WTC11 (cell line): ENCODE results near the gene HMX1. TPM values are rescaled to one million over a fixed set of nuclear protein-coding genes. Genes with fewer than 3 reads are reported as not detected.

Experiments
- ATAC-seq: fragments of 200-7000 bp; cut with Tn5 transposase; 2 replicates; pipeline ENCODE4 v1.10.0; 2021; ENCODE audit warnings: mild to moderate bottlenecking, moderate library complexity
- CTCF ChIA-PET: fragments of 300-600 bp; sonication (Branson Sonifier 250); formaldehyde crosslinking; loops from one replicate; lab custom pipeline; 2021; ENCODE audit warnings: antibody characterized with exemption; lab: Charles Lee
- POLR2A ChIA-PET: fragments of 350-600 bp; sonication (Branson Sonifier 250); formaldehyde crosslinking; loops from one replicate; lab custom pipeline; 2021; ENCODE audit warnings: antibody characterized with exemption; lab: Charles Lee
- DNase-seq: peaks from one replicate; pipeline ENCODE4 v3.0.0; 2021; ENCODE audit warnings: low spot score
- H3K27ac Mint-ChIP-seq: 2 replicates; pipeline ENCODE4 v1.8.0; 2021; ENCODE audit warnings: mixed read lengths
- H3K27me3 Mint-ChIP-seq: 2 replicates; pipeline ENCODE4 v1.8.0; 2021; ENCODE audit warnings: low read depth, mild to moderate bottlenecking, moderate library complexity, mixed read lengths
- H3K36me3 Mint-ChIP-seq: 2 replicates; pipeline ENCODE4 v1.8.0; 2021; ENCODE audit warnings: mixed read lengths
- H3K4me1 Mint-ChIP-seq: 2 replicates; pipeline ENCODE4 v1.8.0; 2022; ENCODE audit warnings: mixed read lengths
- H3K4me3 Mint-ChIP-seq: 2 replicates; pipeline ENCODE4 v1.8.0; 2021; ENCODE audit warnings: mild to moderate bottlenecking, moderate library complexity, mixed read lengths
- H3K9me3 Mint-ChIP-seq: 2 replicates; pipeline ENCODE4 v1.8.0; 2021; ENCODE audit warnings: mixed read lengths
- CREM ChIP-seq: sonication (generic); formaldehyde crosslinking; IDR thresholded peaks from 2 replicates; pipeline ENCODE4 v1.8.1; 2022; ENCODE audit warnings: mild to moderate bottlenecking, missing genetic modification reagents, moderate library complexity
- ELF4 ChIP-seq: sonication (generic); formaldehyde crosslinking; IDR thresholded peaks from 2 replicates; pipeline ENCODE4 v1.8.1; 2022; ENCODE audit warnings: low read depth, mild to moderate bottlenecking, moderate library complexity, missing genetic modification reagents
- FOXK1 ChIP-seq: sonication (generic); formaldehyde crosslinking; IDR thresholded peaks from 2 replicates; pipeline ENCODE4 v1.8.0; 2022; ENCODE audit warnings: mild to moderate bottlenecking, moderate library complexity, missing genetic modification reagents
- FOXP1 ChIP-seq: sonication (generic); formaldehyde crosslinking; IDR thresholded peaks from 2 replicates; pipeline ENCODE4 v1.8.0; 2022; ENCODE audit warnings: missing genetic modification reagents, mild to moderate bottlenecking, moderate library complexity, borderline replicate concordance
- GRHL2 ChIP-seq: fragments of 250-450 bp; sonication (Bioruptor Pico); IDR thresholded peaks from 2 replicates; pipeline ENCODE4 v1.8.0; 2022; ENCODE audit warnings: mild to moderate bottlenecking, moderate library complexity; ENCODE audit not compliant: insufficient replicate concordance, severe bottlenecking
- IRF2 ChIP-seq: sonication (generic); formaldehyde crosslinking; IDR thresholded peaks from 2 replicates; pipeline ENCODE4 v1.8.0; 2022; ENCODE audit warnings: low read depth, missing genetic modification reagents, borderline replicate concordance
- NR1H2 ChIP-seq: sonication (generic); formaldehyde crosslinking; IDR thresholded peaks from 2 replicates; pipeline ENCODE4 v1.9.0; 2021; ENCODE audit warnings: mild to moderate bottlenecking, moderate library complexity, missing genetic modification reagents
- RELA ChIP-seq: sonication (generic); formaldehyde crosslinking; IDR thresholded peaks from 2 replicates; pipeline ENCODE4 v1.8.1; 2022; ENCODE audit warnings: missing genetic modification reagents, mild to moderate bottlenecking, borderline replicate concordance
- TCF7 ChIP-seq: sonication (generic); formaldehyde crosslinking; IDR thresholded peaks from 2 replicates; pipeline ENCODE4 v1.8.0; 2022; ENCODE audit warnings: mild to moderate bottlenecking, low read depth, missing genetic modification reagents, moderate library complexity
- ZNF138 ChIP-seq: sonication (generic); formaldehyde crosslinking; conservative IDR thresholded peaks from 2 replicates; pipeline ENCODE4 v1.8.1; 2022; ENCODE audit warnings: mild to moderate bottlenecking, moderate library complexity, missing genetic modification reagents
- ZNF423 ChIP-seq: fragments of 250-450 bp; sonication (Bioruptor Pico); IDR thresholded peaks from 2 replicates; pipeline ENCODE4 v2.1.2; 2022; ENCODE audit warnings: mild to moderate bottlenecking, moderate library complexity
- total RNA-seq: library from RNA; stranded (reverse); gene quantifications from 3 replicates; pipeline ENCODE4 v1.2.3, GENCODE V29; 2021
- TF ChIP-seq, protein P1 (sequence below): sonication (generic); formaldehyde crosslinking; IDR thresholded peaks from 2 replicates; pipeline ENCODE4 v1.8.0; 2022; ENCODE audit warnings: missing genetic modification reagents
- TF ChIP-seq, protein P2 (sequence below): sonication (generic); formaldehyde crosslinking; IDR thresholded peaks from 2 replicates; pipeline ENCODE4 v1.8.1; 2022; ENCODE audit warnings: mild to moderate bottlenecking, missing genetic modification reagents, moderate library complexity, borderline replicate concordance
- TF ChIP-seq, protein P3 (sequence below): fragments of 200-600 bp; IDR thresholded peaks from 2 replicates; pipeline ENCODE4 v1.8.0; 2022; ENCODE audit warnings: antibody characterized with exemption
- TF ChIP-seq, protein P4 (sequence below): sonication (generic); formaldehyde crosslinking; conservative IDR thresholded peaks from 2 replicates; pipeline ENCODE4 v1.8.1; 2022; ENCODE audit warnings: mild to moderate bottlenecking, missing genetic modification reagents
- TF ChIP-seq, protein P5 (sequence below): sonication (generic); formaldehyde crosslinking; IDR thresholded peaks from 2 replicates; pipeline ENCODE4 v1.8.1; 2023; ENCODE audit warnings: mild to moderate bottlenecking, missing genetic modification reagents, moderate library complexity
- TF ChIP-seq, protein P6 (sequence below): sonication (generic); formaldehyde crosslinking; IDR thresholded peaks from 2 replicates; pipeline ENCODE4 v1.8.0; 2022; ENCODE audit warnings: mild to moderate bottlenecking, missing genetic modification reagents
- TF ChIP-seq, protein P7 (sequence below): fragments of 250-450 bp; sonication (Bioruptor Pico); conservative IDR thresholded peaks from 2 replicates; pipeline ENCODE4 v1.9.0; 2021; ENCODE audit warnings: mild to moderate bottlenecking

The HMX1 gene
- total RNA-seq, 1 experiment from 2014 or later, result 10.0 TPM

DNA sequence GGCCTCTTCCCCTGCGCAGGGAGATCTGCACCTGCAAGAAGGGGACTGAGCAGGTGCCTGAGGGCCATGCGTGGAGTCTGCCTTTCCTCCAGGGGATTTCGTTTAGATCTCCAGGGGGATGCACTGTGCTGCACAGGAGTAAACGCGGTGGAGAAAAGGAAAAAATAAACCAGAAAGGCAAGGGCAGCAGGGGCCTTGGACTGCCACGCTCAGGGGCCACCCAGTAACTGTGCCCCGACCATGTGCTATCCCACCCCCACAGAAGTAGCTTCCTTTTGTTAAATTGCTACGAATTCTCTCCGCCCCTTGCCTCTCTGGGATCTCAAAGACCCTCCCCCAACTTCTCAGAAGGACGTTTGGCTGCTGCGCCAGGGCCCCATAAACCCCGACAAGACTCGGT lies 17.2 kb upstream of the HMX1 start:
- peaks cover 100% of the 10 kb centered on the region for H3K27me3 Mint-ChIP-seq
- ChIA-PET POLR2A (interaction anchor here (0.7 kb wide), 1 partner anchor 9 kb away, joined by 3 read pairs; no protein-coding TSS in a partner anchor), CTCF (interaction anchor here (0.5 to 2.9 kb wide), 4 partner anchors 10 to 281 kb away, joined by 4 to 10 read pairs (median 5); no protein-coding TSS in a partner anchor)

More for the DNA sequence above, 17.2 kb upstream of the HMX1 start:
- Mint-ChIP-seq H3K4me1 (peaks cover 16% of the 10 kb centered on the region), H3K9me3 (peaks cover 7% of the 10 kb centered on the region; the same call in 1 of the 2 replicates), H3K36me3 (no peaks in the 10 kb centered on the region), H3K4me3 (no peak overlapping the region), H3K27ac (no peak overlapping the region)
- TF ChIP-seq, protein P1, sequence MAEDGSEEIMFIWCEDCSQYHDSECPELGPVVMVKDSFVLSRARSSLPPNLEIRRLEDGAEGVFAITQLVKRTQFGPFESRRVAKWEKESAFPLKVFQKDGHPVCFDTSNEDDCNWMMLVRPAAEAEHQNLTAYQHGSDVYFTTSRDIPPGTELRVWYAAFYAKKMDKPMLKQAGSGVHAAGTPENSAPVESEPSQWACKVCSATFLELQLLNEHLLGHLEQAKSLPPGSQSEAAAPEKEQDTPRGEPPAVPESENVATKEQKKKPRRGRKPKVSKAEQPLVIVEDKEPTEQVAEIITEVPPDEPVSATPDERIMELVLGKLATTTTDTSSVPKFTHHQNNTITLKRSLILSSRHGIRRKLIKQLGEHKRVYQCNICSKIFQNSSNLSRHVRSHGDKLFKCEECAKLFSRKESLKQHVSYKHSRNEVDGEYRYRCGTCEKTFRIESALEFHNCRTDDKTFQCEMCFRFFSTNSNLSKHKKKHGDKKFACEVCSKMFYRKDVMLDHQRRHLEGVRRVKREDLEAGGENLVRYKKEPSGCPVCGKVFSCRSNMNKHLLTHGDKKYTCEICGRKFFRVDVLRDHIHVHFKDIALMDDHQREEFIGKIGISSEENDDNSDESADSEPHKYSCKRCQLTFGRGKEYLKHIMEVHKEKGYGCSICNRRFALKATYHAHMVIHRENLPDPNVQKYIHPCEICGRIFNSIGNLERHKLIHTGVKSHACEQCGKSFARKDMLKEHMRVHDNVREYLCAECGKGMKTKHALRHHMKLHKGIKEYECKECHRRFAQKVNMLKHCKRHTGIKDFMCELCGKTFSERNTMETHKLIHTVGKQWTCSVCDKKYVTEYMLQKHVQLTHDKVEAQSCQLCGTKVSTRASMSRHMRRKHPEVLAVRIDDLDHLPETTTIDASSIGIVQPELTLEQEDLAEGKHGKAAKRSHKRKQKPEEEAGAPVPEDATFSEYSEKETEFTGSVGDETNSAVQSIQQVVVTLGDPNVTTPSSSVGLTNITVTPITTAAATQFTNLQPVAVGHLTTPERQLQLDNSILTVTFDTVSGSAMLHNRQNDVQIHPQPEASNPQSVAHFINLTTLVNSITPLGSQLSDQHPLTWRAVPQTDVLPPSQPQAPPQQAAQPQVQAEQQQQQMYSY (CRISPR knock-in tag), result no peak
- TF ChIP-seq FOXK1 (no peak), NR1H2 (CRISPR knock-in tag) (no peak), IRF2 (CRISPR knock-in tag) (no peak), FOXP1 (CRISPR knock-in tag) (no peak), ZNF423 (CRISPR knock-in tag) (no peak), ELF4 (CRISPR knock-in tag) (no peak), GRHL2 (CRISPR knock-in tag) (no peak), TCF7 (no peak), ZNF138 (CRISPR knock-in tag) (no peak), RELA (CRISPR knock-in tag) (no peak), CREM (CRISPR knock-in tag) (no peak)
- TF ChIP-seq, protein P2, sequence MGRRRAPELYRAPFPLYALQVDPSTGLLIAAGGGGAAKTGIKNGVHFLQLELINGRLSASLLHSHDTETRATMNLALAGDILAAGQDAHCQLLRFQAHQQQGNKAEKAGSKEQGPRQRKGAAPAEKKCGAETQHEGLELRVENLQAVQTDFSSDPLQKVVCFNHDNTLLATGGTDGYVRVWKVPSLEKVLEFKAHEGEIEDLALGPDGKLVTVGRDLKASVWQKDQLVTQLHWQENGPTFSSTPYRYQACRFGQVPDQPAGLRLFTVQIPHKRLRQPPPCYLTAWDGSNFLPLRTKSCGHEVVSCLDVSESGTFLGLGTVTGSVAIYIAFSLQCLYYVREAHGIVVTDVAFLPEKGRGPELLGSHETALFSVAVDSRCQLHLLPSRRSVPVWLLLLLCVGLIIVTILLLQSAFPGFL, result no peak
- TF ChIP-seq, protein P3, sequence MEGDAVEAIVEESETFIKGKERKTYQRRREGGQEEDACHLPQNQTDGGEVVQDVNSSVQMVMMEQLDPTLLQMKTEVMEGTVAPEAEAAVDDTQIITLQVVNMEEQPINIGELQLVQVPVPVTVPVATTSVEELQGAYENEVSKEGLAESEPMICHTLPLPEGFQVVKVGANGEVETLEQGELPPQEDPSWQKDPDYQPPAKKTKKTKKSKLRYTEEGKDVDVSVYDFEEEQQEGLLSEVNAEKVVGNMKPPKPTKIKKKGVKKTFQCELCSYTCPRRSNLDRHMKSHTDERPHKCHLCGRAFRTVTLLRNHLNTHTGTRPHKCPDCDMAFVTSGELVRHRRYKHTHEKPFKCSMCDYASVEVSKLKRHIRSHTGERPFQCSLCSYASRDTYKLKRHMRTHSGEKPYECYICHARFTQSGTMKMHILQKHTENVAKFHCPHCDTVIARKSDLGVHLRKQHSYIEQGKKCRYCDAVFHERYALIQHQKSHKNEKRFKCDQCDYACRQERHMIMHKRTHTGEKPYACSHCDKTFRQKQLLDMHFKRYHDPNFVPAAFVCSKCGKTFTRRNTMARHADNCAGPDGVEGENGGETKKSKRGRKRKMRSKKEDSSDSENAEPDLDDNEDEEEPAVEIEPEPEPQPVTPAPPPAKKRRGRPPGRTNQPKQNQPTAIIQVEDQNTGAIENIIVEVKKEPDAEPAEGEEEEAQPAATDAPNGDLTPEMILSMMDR, result no peak
- TF ChIP-seq, protein P4, sequence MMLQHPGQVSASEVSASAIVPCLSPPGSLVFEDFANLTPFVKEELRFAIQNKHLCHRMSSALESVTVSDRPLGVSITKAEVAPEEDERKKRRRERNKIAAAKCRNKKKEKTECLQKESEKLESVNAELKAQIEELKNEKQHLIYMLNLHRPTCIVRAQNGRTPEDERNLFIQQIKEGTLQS (CRISPR knock-in tag), result no peak
- TF ChIP-seq, protein P5, sequence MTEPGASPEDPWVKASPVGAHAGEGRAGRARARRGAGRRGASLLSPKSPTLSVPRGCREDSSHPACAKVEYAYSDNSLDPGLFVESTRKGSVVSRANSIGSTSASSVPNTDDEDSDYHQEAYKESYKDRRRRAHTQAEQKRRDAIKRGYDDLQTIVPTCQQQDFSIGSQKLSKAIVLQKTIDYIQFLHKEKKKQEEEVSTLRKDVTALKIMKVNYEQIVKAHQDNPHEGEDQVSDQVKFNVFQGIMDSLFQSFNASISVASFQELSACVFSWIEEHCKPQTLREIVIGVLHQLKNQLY (CRISPR knock-in tag), result no peak
- TF ChIP-seq, protein P6, sequence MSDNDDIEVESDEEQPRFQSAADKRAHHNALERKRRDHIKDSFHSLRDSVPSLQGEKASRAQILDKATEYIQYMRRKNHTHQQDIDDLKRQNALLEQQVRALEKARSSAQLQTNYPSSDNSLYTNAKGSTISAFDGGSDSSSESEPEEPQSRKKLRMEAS (CRISPR knock-in tag), result no peak
- TF ChIP-seq, protein P7, sequence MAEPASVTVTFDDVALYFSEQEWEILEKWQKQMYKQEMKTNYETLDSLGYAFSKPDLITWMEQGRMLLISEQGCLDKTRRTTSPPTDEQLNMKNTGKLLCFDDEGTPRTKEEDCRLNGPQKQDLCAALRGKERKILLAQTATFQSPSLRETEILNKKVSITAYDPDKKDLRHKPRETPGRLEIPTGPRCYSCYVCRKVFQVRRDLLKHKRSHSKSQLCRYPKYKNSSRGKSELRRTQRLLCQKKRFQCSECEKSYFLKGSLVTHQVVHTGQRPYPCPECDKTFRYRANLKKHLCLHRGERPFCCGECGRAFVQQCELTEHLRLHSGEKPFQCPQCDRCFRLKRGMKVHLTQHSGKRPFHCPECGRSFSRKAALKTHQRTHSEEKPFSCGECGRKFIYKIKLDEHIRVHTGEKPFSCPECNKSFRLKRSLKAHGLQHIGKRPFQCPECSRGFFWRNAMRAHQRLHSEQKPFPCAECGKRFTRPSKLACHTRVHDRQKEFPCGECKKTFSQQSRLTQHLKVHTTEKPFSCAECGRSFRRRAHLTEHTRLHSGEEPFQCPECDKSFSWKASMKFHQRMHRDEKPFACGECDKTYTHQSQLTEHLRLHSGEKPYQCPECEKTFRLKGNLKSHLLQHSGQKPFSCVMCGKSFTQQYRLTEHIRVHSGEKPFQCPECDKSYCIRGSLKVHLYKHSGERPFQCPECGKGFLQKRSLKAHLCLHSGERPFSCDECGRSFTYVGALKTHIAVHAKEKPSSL, result no peak
- no peak for DNase-seq
- no peak for ATAC-seq
